HG03139 (cell line): ENCODE measurements around the gene CBFA2T3.

Experiments
- ATAC-seq: cut with Tn5 transposase; IDR thresholded peaks from one replicate; pipeline ENCODE4 v1.9.1; 2021; ENCODE audit not compliant: unreplicated experiment

Gene CBFA2T3

GRCh38 chr16:88878967-88879787, 97.8 kb downstream of the CBFA2T3 start:
- ATAC-seq, result no peak

- no peak for ATAC-seq
These were observed 98.7 kb downstream of the CBFA2T3 start for GRCh38 chr16:88878356-88878755.

GRCh38 chr16:88877564-88878289, 99.3 kb downstream of the CBFA2T3 start:
- ATAC-seq, result no peak

GRCh38 chr16:88876942-88877526, 100.0 kb downstream of the CBFA2T3 start:
- no peak for ATAC-seq

- ATAC-seq, result no peak
These were observed 101.2 kb downstream of the CBFA2T3 start for GRCh38 chr16:88875703-88876234.

GRCh38 chr16:88874938-88875599, 101.9 kb downstream of the CBFA2T3 start:
- ATAC-seq, result no peak

- ATAC-seq, result no peak
These were observed 104.2 kb downstream of the CBFA2T3 start for GRCh38 chr16:88872650-88873331.

GRCh38 chr16:88871730-88872416, 105.1 kb downstream of the CBFA2T3 start:
- ATAC-seq, result no peak

GRCh38 chr16:88871349-88871702, 105.7 kb downstream of the CBFA2T3 start:
- no peak for ATAC-seq

- no peak for ATAC-seq
These were observed 106.2 kb downstream of the CBFA2T3 start for GRCh38 chr16:88870608-88871348.

- no peak for ATAC-seq
These were observed 107.4 kb downstream of the CBFA2T3 start for GRCh38 chr16:88869673-88869980.

- ATAC-seq, result no peak
These were observed 107.9 kb downstream of the CBFA2T3 start for GRCh38 chr16:88868974-88869672.

GRCh38 chr16:88867581-88868246, 109.3 kb downstream of the CBFA2T3 start:
- ATAC-seq, result no peak

GRCh38 chr16:88866151-88866920, 110.7 kb downstream of the CBFA2T3 start, which contains the start of gene PABPN1L:
PABPN1L (minus strand) TSS chr16:88866660; CDS start chr16:88866606, 54 bp downstream.
- ATAC-seq, result no peak

GRCh38 chr16:88865742-88866141, 111.3 kb downstream of the CBFA2T3 start:
- no peak for ATAC-seq

GRCh38 chr16:88865310-88865709, 111.7 kb downstream of the CBFA2T3 start:
- no peak for ATAC-seq

- no peak for ATAC-seq
These were observed 112.5 kb downstream of the CBFA2T3 start for GRCh38 chr16:88864521-88864920.

GRCh38 chr16:88864099-88864498, 112.9 kb downstream of the CBFA2T3 start:
- ATAC-seq, result no peak
